H7 (cell line): ENCODE data around the gene AP5S1. TPM values are rescaled to one million over a fixed set of nuclear protein-coding genes. Genes with fewer than 3 reads are reported as not detected.
"Not testable (repeated sequence)": the region's sequence is repeated elsewhere in the genome, so short reads cannot be mapped to it uniquely, and the experiment has no call there.

Source experiments
- DNase-seq: peaks from one replicate; pipeline ENCODE4 v3.0.0; 2012
- H3K27me3 ChIP-seq: 2 replicates; pipeline ENCODE4 v1.6.0; 2011; ENCODE audit warnings: mild to moderate bottlenecking, low read length; ENCODE audit not compliant: control insufficient read depth, insufficient read depth
- H3K36me3 ChIP-seq: replicated peaks from 2 replicates; pipeline ENCODE4 v1.5.1; 2011; ENCODE audit warnings: low read length; ENCODE audit not compliant: control insufficient read depth, insufficient read depth
- H3K4me3 ChIP-seq: 2 replicates; pipeline ENCODE4 v1.5.1; 2011; ENCODE audit warnings: low read depth, mild to moderate bottlenecking, control low read depth, low read length, moderate library complexity; ENCODE audit not compliant: insufficient read depth
- total RNA-seq: library from RNA; depleted of rRNA; stranded (reverse); fragments of >200 nt; shearing (Covaris generic); gene quantifications from 2 replicates; pipeline ENCODE4 v1.2.3, GENCODE V29; 2014

Gene AP5S1
- total RNA-seq, 1 experiment from 2014 or later = 4.4 TPM

DNA sequence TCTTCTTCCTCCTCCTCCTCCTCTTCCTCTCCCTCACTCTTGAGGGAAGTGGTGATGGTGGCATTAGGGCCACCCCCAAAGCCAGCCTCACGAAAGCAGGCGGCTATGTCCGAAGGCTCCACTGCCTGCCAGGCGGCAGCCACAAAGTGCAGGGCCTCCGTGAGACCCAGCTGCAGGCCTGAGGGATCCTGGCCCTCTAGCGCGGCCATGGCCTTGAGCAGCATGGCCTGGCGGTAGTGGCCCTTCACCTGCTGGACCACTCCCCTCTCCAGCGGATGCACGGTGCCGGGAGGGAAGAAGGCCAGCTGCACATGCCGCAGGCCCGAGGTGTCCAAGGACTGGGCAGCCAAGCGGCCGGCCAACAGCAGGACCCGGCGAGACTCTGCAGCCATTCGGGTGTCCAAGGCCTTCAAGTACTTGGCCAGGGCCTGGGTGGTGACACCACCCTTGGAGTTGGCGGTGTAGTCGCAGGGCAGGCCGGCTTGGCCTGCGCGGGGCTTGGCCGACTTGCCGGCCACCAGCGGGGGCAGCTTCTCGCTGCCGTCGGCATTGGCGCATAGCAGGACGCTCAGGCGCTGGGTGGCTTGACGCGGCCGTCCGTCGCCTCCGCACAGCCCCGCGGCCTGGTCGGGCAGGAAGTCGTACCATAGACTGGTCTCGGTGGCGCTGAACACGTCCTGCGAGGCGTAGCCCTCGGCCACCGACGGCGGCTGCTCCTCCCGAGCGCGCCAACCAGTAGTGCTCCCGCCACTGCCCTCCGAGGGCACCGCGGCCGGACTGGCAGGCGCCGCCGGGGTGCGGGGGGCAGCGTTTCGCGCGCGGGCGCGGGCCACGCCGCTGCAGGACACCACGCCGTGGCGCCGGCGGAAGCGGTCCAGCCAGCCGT is 34.9 kb upstream of the AP5S1 start:
- H3K36me3 ChIP-seq = no peaks in the 10 kb centered on the region
- DNase-seq = no peak
- H3K4me3 ChIP-seq = peak overlapping the region; percentile 74
- H3K27me3 ChIP-seq = peaks cover 19% of the 10 kb centered on the region

DNA sequence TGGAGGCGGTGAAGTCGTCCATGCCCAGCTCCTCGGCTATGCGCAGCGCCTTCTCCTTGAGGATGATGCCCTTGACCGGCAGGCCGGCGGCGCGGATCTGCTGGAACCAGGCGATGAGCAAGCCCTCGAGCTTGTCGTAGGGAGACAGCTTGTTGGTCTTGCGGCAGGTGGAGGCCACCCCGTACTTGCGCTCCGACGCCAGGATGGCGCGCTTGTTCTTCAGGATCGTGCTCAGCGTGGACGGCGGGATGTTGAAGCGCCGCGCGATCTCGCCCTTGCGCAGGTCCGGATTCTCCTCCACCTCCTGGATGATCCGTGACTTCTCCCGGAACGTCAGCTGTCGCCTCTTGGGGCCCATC is 34.2 kb upstream of the AP5S1 start:
- H3K27me3 ChIP-seq = peaks cover 15% of the 10 kb centered on the region
- peak overlapping the region; percentile 74 for H3K4me3 ChIP-seq
- DNase-seq = peak; percentile 78
- no peaks in the 10 kb centered on the region for H3K36me3 ChIP-seq

DNA sequence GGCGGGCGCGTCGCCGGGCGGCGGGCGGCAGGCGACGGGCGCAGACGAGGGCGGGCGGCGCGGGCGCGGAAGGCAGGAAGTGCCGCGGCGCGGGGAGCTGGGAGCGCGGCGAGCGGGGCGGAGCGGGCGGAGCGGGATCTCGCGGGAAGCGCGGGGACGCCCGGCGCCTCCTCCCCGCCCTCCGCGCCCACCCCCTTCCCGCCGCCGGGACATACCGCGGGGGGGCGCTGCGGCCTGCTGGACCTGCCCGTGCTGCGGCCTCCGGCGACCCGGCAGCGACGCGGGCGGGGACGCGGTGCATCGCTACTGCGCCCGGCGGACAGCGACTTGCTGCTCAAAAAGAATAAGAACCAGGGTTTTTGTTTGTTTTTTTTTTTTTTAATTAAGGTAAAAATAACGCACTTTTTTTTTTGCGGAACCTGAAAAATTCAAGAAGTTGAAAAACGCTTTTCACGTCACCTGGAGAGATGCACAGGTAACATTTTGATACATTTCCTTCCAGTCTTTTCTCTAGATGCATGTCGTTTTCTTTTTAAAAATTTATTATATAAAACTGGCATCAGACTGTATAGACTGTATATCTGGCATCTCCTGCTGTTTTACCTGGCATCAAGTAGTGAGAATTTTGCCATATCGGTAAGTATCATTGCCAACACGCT is 33.6 kb upstream of the AP5S1 start, which contains the start of gene CENPB:
TSS of gene CENPB (minus strand) at position 76 of the 659 bp plus-strand sequence. CDS start 257 bp downstream, outside the sequence.
- DNase-seq = peak; percentile 99
- Histone ChIP-seq H3K4me3 (peak within 1 kb of the TSS; percentile 74), H3K27me3 (peaks cover 15% of the 10 kb centered on the region), H3K36me3 (no peaks in the 10 kb centered on the region)

DNA sequence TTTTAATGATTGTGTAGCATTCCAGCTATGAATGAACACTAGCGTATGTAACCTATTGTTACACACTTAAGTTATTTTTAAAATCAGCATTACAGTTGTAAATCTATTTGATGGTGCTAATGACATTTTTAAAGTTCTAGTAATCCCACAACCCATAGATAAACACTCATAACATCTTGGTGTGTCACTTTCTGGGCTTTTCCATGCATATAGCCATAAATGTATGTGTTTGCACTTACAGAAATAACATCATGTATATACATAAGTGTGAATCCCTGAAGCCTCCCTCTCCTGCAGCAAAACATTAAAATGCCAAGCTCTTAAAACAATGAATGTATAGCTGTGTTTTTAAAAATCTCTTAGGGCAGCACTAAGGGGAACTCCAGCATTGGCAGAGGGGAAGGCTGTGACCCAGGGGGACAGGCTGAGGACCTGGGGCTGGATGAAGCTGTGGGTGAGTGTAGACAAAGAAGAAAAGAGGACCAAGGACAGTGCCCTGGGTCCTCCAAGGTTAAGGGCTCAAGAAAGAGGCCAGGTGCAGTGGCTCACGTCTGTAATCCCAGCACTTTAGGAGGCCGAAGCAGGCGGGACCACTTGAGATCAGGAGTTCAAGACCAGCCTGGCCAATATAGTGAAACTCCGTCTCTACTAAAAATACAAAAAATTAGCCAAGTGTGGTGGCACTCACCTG is 32.9 kb upstream of the AP5S1 start:
- H3K36me3 ChIP-seq = no peaks in the 10 kb centered on the region
- DNase-seq = no peak
- H3K4me3 ChIP-seq = no peak overlapping the region
- H3K27me3 ChIP-seq = peaks cover 15% of the 10 kb centered on the region

DNA sequence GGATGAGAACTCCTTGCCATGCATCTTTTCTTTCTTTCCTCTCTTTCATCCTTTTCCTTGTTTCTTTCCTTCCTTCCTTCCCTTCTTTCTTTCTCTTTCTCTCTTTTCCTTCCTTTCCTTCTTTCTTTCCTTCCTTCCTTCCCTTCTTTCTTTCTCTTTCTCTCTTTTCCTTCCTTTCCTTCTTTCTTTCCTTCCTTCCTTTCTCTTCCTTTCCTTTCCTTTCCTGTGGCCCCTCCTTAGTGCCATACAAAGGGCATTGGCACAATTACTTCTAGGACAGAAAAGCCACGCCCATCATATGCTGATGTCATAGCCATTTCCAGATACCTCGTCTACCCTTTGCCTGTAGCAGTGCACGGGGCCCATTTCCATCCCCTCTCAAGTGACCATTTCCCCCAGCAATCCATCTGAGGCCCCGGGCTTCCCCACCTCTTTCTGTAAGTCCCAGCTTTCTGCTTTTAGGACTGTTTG is 31.6 kb upstream of the AP5S1 start:
- no peak for DNase-seq
- Histone ChIP-seq H3K27me3 (peaks cover 15% of the 10 kb centered on the region), H3K36me3 (no peaks in the 10 kb centered on the region), H3K4me3 (no peak overlapping the region)

DNA sequence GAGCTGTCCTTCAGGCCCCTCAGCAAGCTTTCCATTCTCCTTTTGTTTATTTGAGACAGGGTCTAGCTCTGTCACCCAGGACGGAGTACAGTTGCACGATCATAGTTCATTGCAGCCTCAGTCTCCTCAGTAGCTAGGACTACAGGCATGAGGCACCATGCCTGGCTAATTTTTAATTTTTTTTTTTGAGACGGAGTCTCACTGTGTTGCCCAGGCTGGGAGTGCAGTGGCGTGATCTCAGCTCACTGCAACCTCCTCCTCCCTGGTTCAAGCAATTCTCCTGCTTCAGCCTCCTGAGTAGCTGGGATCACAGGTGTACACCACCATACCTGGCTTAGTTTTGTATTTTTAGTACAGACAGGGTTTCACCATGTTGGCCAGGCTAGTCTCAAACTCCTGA is 31.1 kb upstream of the AP5S1 start:
- not testable (repeated sequence) for H3K4me3 ChIP-seq, H3K36me3 ChIP-seq, DNase-seq
- H3K27me3 ChIP-seq = peaks cover 15% of the 10 kb centered on the region

DNA sequence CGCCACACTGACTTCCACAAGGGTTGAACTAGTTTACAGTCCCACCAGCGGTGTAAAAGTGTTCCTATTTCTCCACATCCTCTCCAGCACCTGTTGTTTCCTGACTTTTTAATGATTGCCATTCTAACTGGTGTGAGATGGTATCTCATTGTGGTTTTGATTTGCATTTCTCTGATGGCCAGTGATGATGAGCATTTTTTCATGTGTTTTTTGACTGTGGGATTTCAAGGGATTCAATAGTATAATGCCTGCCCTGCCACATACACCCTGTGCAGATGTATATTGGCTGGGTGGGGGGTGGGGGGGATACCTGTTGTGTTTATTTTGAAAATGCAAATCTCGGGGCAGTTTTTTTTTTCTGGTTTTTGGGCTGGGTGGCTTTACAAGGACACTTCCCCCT is 26.2 kb upstream of the AP5S1 start:
- not testable (repeated sequence) for DNase-seq, H3K4me3 ChIP-seq, H3K36me3 ChIP-seq, H3K27me3 ChIP-seq

DNA sequence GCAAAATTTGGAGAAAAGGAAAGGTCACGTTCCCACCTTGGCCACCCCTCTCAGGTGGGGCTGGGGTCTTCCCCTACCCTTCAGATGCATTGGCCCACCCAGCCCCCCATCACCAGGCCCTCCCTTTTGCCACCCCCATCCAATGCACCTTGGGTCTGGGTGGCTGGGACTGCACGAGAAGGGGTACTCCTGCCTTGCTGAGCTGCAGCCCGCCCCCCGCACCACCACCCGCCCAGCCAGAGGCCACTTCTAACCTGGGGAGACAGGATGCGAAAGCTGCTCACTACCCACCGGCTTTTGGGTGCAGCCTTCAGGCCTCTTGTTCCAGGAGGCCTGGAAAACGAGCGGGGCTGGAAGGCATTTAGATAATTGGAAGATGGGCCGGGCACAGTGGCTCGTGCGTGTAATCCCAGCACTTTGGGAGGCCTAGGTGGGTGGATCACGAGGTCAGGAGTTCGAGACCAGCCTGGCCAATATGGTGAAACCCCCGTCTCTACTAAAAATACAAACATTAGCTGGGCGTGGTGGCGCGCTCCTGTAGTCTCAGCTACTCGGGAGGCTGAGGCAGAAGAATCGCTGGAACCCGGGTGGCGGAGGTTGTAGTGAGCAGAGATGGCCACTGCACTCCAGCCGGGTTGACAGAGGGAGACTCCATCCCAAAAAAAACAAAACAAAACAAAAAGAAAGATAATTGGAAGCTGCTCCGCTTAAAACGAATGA is 25.5 kb upstream of the AP5S1 start:
- peak; percentile 29 for DNase-seq
- Histone ChIP-seq H3K4me3 (no peak overlapping the region), H3K27me3 (peaks cover 2% of the 10 kb centered on the region), H3K36me3 (no peaks in the 10 kb centered on the region)

DNA sequence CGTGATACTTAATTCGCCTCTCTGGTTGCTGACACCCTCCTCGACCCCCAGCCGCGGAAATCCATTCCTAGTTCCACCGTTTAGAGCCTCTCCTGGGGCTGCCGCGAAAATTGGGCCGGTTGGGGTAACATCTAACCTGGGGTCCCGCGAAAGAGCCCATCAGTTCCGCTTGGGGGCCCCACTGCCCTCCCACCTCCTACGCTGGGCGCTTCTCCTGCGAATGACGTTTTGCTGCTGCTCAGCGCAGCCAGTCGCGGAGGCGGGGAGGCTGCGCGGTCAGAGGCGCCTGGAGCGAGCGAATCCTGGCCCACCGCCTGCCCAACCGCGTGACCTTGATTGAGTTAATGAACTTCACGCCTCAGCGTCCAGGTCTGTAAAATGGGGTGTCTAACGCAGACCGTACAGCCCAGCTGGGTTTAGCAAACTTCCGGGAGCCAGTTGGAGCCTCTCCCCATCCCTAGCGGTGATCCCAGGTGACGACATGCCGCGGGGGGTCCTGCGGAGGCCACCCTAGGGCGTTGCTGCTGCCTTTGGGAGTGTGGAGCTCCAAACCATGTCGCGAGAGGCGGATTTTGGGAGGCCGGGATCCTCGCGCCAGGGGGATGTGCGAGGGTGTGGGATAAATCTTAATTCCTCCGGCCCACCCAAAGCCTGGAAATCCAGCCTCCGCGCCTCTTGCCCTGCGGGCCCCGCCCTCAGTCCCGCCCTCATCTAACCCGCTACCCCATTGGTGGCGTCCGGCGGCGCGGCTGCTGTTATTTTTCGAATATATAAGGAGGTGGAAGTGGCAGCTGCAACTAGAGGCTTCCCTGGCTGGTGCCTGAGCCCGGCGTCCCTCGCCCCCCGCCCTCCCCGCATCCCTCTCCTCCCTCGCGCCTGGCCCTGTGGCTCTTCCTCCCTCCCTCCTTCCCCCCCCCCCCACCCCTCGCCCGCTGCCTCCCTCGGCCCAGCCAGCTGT is 24.6 kb upstream of the AP5S1 start, which contains the start of gene CDC25B:
TSS of gene CDC25B (plus strand) at position 800 of the 958 bp plus-strand sequence. CDS start 222 bp downstream, outside the sequence.
- H3K36me3 ChIP-seq = no peaks in the 10 kb centered on the region; the same call in 1 of the 2 replicates
- peak within 1 kb of the TSS; percentile 83 for H3K4me3 ChIP-seq
- H3K27me3 ChIP-seq = peaks cover 2% of the 10 kb centered on the region
- peak; percentile 97 for DNase-seq

DNA sequence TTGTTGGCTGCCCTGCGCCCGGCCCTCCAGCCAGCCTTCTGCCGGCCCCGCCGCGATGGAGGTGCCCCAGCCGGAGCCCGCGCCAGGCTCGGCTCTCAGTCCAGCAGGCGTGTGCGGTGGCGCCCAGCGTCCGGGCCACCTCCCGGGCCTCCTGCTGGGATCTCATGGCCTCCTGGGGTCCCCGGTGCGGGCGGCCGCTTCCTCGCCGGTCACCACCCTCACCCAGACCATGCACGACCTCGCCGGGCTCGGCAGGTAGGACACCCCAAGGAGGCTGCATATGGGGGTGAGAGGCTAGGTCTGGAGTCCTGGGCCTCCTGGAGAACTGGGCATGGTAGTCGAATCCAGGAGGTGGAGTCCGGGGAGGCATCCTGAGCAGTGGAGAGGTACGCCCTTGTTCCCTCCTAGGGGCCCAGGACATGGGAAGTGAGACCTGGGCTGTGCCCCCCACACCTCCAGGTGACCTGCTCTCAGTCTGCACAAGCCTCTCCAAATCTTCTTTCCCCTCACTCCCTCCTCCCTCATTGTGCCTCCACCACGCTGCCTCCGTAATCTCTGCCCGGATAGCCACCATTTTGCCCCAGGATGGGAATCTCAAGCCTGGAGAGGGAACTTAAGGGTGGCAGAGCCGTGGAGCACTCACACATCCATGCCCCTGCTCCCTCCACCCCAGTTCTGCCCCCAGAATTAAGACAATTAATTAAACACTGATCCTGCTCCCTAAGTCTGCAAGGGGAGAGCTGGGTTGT is 23.7 kb upstream of the AP5S1 start:
- Histone ChIP-seq H3K27me3 (peaks cover 2% of the 10 kb centered on the region), H3K36me3 (no peaks in the 10 kb centered on the region; the same call in none of the 2 replicates), H3K4me3 (peak overlapping the region; percentile 83)
- peak; percentile 70 for DNase-seq

DNA sequence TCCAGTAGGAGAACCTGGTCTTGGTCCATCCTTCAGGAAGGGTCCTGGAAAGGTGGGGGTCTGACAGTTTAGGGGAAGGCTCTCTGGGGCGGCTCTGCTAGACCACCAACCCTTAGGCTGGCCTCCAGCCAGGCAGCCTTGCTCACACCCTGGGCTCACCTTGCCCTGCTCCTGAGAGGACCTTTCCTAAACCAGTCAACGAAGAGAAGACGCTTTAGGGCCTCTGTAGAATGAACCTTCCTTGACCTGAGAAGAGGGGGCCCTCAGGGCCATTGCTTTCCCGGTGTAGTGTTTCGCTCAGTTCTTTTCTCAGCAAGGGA is 23.2 kb upstream of the AP5S1 start:
- peaks cover 2% of the 10 kb centered on the region for H3K27me3 ChIP-seq

DNA sequence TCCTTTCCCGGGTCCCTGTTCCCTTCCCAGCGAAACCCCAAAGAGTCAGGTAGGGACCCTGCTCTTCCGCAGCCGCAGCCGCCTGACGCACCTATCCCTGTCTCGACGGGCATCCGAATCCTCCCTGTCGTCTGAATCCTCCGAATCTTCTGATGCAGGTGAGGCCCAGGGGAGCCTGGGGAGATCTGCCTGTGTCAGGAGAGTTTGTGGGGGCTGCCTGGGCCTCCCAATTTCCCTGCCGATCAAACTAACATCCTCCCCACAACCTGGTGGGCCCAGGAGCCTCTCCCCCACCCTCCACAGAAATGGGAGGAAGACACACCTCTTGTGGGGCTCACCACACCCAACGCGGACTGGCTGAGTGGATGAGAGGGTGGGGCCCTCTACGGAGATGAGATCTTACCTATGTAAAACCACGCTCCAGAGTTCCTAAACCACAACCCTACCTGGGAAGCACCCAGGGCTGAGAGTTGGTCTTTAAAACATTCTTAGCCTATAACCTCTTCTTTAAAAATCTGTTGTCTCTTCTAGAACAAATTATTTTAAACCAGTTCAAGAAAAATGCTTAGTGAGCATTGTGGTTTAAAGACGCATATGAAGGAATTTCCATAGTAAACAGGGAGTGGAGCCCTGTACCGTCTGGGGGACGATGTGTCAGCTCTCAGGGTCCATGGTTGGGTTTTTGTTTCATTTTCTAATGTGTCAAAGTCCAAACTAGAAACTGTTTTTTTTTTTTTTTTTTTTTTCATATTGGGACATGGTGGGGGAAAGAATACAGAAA is 22.6 kb upstream of the AP5S1 start:
- peak; percentile 48 for DNase-seq
- H3K36me3 ChIP-seq = peaks cover under 1% of the 10 kb centered on the region
- peaks cover 2% of the 10 kb centered on the region for H3K27me3 ChIP-seq
- no peak overlapping the region; the same call in 1 of the 2 replicates for H3K4me3 ChIP-seq

More for the DNA sequence above, 23.2 kb upstream of the AP5S1 start:
- Histone ChIP-seq H3K36me3 (no peaks in the 10 kb centered on the region; the same call in none of the 2 replicates), H3K4me3 (peak overlapping the region; percentile 83)
- no peak for DNase-seq
